Measurements from ENCODE around the gene PAX6.

GRCh38 chr11:31820438-31820818, 9.3 kb upstream of the PAX6 start:
- TF ChIP-seq CTCF (IDR thresholded peaks at IDR 0.05; ENCODE audit: insufficient read depth, low read length) (no peak), POLR2AphosphoS5 (IDR thresholded peaks at IDR 0.05; ENCODE audit: low read depth) (no peak), REST (IDR thresholded peaks at IDR 0.05; ENCODE audit: insufficient replicate concordance, low read depth) (no peak), GABPA (IDR thresholded peaks at IDR 0.05; ENCODE audit: low read depth) (no peak), SPI1 (IDR thresholded peaks at IDR 0.05; ENCODE audit: borderline replicate concordance, low read depth) (no peak)

Measured in HL-60 (cell line).